ENCODE measurements around the gene ADAMTSL2.

The ADAMTSL2 gene

GRCh38 chr9:133605856-133606707, 71.6 kb downstream of the ADAMTSL2 start:
- DNase-seq (ENCODE audit: low read depth in 2 of 2) = no peak

- no peak for DNase-seq (ENCODE audit: low read depth in 2 of 2)
Measured at GRCh38 chr9:133606708-133607025, 72.2 kb downstream of the ADAMTSL2 start.

GRCh38 chr9:133607381-133607780, 72.9 kb downstream of the ADAMTSL2 start:
- DNase-seq (ENCODE audit: low read depth in 2 of 2) = no peak

- no peak for DNase-seq (ENCODE audit: low read depth in 2 of 2)
Measured at GRCh38 chr9:133607976-133608375, 73.5 kb downstream of the ADAMTSL2 start.

- DNase-seq (ENCODE audit: low read depth in 2 of 2) = no peak
Measured at GRCh38 chr9:133608382-133608781, 73.9 kb downstream of the ADAMTSL2 start.

- DNase-seq (ENCODE audit: low read depth in 2 of 2) = no peak
Measured at GRCh38 chr9:133608889-133609288, 74.4 kb downstream of the ADAMTSL2 start.

- DNase-seq (ENCODE audit: low read depth in 2 of 2) = peak in 1 of 2 donors; percentile 23
Measured at GRCh38 chr9:133609311-133610098, 75.0 kb downstream of the ADAMTSL2 start, which contains the start of gene FAM163B. Gene FAM163B (minus strand): TSS chr9:133609389. CDS start chr9:133580223, 29,166 bp downstream.

- no peak for DNase-seq (ENCODE audit: low read depth in 2 of 2)
Measured at GRCh38 chr9:133610845-133611244, 76.3 kb downstream of the ADAMTSL2 start.

- DNase-seq (ENCODE audit: low read depth in 2 of 2) = no peak
Measured at GRCh38 chr9:133612051-133612450, 77.5 kb downstream of the ADAMTSL2 start.

- DNase-seq (ENCODE audit: low read depth in 2 of 2) = no peak
Measured at GRCh38 chr9:133612816-133613215, 78.3 kb downstream of the ADAMTSL2 start.

GRCh38 chr9:133613432-133613831, 78.9 kb downstream of the ADAMTSL2 start:
- no peak for DNase-seq (ENCODE audit: low read depth in 2 of 2)

GRCh38 chr9:133614056-133614455, 79.6 kb downstream of the ADAMTSL2 start:
- DNase-seq (ENCODE audit: low read depth in 2 of 2) = no peak

GRCh38 chr9:133614678-133615077, 80.2 kb downstream of the ADAMTSL2 start:
- DNase-seq (ENCODE audit: low read depth in 2 of 2) = no peak

- no peak for DNase-seq (ENCODE audit: low read depth in 2 of 2)
Measured at GRCh38 chr9:133615186-133615585, 80.7 kb downstream of the ADAMTSL2 start.

GRCh38 chr9:133615606-133616188, 81.2 kb downstream of the ADAMTSL2 start:
- no peak for DNase-seq (ENCODE audit: low read depth in 2 of 2)

GRCh38 chr9:133616643-133617405, 82.3 kb downstream of the ADAMTSL2 start:
- no peak for DNase-seq (ENCODE audit: low read depth in 2 of 2)

GRCh38 chr9:133618726-133619125, 84.2 kb downstream of the ADAMTSL2 start:
- no peak for DNase-seq (ENCODE audit: low read depth in 2 of 2)

GRCh38 chr9:133619791-133620190, 85.3 kb downstream of the ADAMTSL2 start:
- peak; percentile 9 to 19 for DNase-seq (ENCODE audit: low read depth in 2 of 2)

GRCh38 chr9:133621725-133622267, 87.3 kb downstream of the ADAMTSL2 start:
- DNase-seq (ENCODE audit: low read depth in 2 of 2) = no peak

GRCh38 chr9:133622555-133622954, 88.1 kb downstream of the ADAMTSL2 start:
- no peak for DNase-seq (ENCODE audit: low read depth in 2 of 2)

Data from activated CD4-positive, alpha-beta T cell treated with anti-CD3 and anti-CD28 coated beads for 24 hours (primary cell).